Measurements from ENCODE around the gene EVC. TPM values are rescaled to one million over a fixed set of nuclear protein-coding genes. Genes with fewer than 3 reads are reported as not detected.

Gene EVC
- total RNA-seq, 1 donor from 2014 or later, result 9.5 TPM

GRCh38 chr4:5799406-5799805, 88.4 kb downstream of the EVC start:
- FAIRE-seq (no peak), DNase-seq (ENCODE audit: low read depth) (no peak)
- no peak overlapping the region for H3K4me3 ChIP-seq (ENCODE audit: low read depth, low read length)
- H3K36me3 ChIP-seq (ENCODE audit: control insufficient read depth, insufficient read depth, low read length), result peaks cover 8% of the 10 kb centered on the region
- TF ChIP-seq CTCF (IDR thresholded peaks at IDR 0.05; ENCODE audit: insufficient read depth, low read length, severe bottlenecking), result no peak
- H3K27me3 ChIP-seq (ENCODE audit: control insufficient read depth, insufficient read depth, low read length), result no peaks in the 10 kb centered on the region

GRCh38 chr4:5800496-5800895, 89.5 kb downstream of the EVC start:
- FAIRE-seq, result no peak
- no peaks in the 10 kb centered on the region for H3K27me3 ChIP-seq (ENCODE audit: control insufficient read depth, insufficient read depth, low read length)
- H3K36me3 ChIP-seq (ENCODE audit: control insufficient read depth, insufficient read depth, low read length), result peaks cover 16% of the 10 kb centered on the region
- no peak for TF ChIP-seq CTCF (IDR thresholded peaks at IDR 0.05; ENCODE audit: insufficient read depth, low read length, severe bottlenecking)
- no peak overlapping the region for H3K4me3 ChIP-seq (ENCODE audit: low read depth, low read length)
- no peak for DNase-seq (ENCODE audit: low read depth)

GRCh38 chr4:5801696-5802095, 90.7 kb downstream of the EVC start:
- no peaks in the 10 kb centered on the region for H3K27me3 ChIP-seq (ENCODE audit: control insufficient read depth, insufficient read depth, low read length)
- DNase-seq (ENCODE audit: low read depth), result no peak
- no peak overlapping the region for H3K4me3 ChIP-seq (ENCODE audit: low read depth, low read length)
- TF ChIP-seq CTCF (IDR thresholded peaks at IDR 0.05; ENCODE audit: insufficient read depth, low read length, severe bottlenecking), result no peak
- FAIRE-seq, result no peak
- H3K36me3 ChIP-seq (ENCODE audit: control insufficient read depth, insufficient read depth, low read length), result peaks cover 16% of the 10 kb centered on the region

GRCh38 chr4:5802565-5802964, 91.6 kb downstream of the EVC start:
- Histone ChIP-seq H3K4me3 (ENCODE audit: low read depth, low read length) (no peak overlapping the region), H3K27me3 (ENCODE audit: control insufficient read depth, insufficient read depth, low read length) (no peaks in the 10 kb centered on the region), H3K36me3 (ENCODE audit: control insufficient read depth, insufficient read depth, low read length) (peaks cover 16% of the 10 kb centered on the region)
- TF ChIP-seq CTCF (IDR thresholded peaks at IDR 0.05; ENCODE audit: insufficient read depth, low read length, severe bottlenecking), result no peak
- DNase-seq (ENCODE audit: low read depth), result no peak
- no peak for FAIRE-seq

GRCh38 chr4:5804656-5805055, 93.7 kb downstream of the EVC start:
- no peak for TF ChIP-seq CTCF (IDR thresholded peaks at IDR 0.05; ENCODE audit: insufficient read depth, low read length, severe bottlenecking)
- FAIRE-seq (no peak), DNase-seq (ENCODE audit: low read depth) (no peak)
- H3K36me3 ChIP-seq (ENCODE audit: control insufficient read depth, insufficient read depth, low read length), result peaks cover 23% of the 10 kb centered on the region
- H3K4me3 ChIP-seq (ENCODE audit: low read depth, low read length), result no peak overlapping the region
- no peaks in the 10 kb centered on the region for H3K27me3 ChIP-seq (ENCODE audit: control insufficient read depth, insufficient read depth, low read length)

GRCh38 chr4:5805270-5805669, 94.3 kb downstream of the EVC start:
- no peak overlapping the region for H3K4me3 ChIP-seq (ENCODE audit: low read depth, low read length)
- DNase-seq (ENCODE audit: low read depth) (no peak), FAIRE-seq (no peak)
- H3K27me3 ChIP-seq (ENCODE audit: control insufficient read depth, insufficient read depth, low read length), result no peaks in the 10 kb centered on the region
- no peak for TF ChIP-seq CTCF (IDR thresholded peaks at IDR 0.05; ENCODE audit: insufficient read depth, low read length, severe bottlenecking)
- H3K36me3 ChIP-seq (ENCODE audit: control insufficient read depth, insufficient read depth, low read length), result peaks cover 26% of the 10 kb centered on the region
